ENCODE measurements around the gene MTR. TPM values are rescaled to one million over a fixed set of nuclear protein-coding genes. Genes with fewer than 3 reads are reported as not detected.

Gene MTR
- total RNA-seq, 1 donor from 2014 or later = 59.2 TPM

GRCh38 chr1:236882678-236883077 is 87.6 kb downstream of the MTR start:
- intact Hi-C loops (cut with micrococcal nuclease) = no loop called here

GRCh38 chr1:236886199-236886598 is 91.1 kb downstream of the MTR start:
- intact Hi-C loops (cut with micrococcal nuclease) = no loop called here
- Mint-ChIP-seq H3K9me3 (no peaks in the 10 kb centered on the region), H3K36me3 (ENCODE audit: low read depth) (peaks cover 58% of the 10 kb centered on the region), H3K27ac (no peak overlapping the region), H3K27me3 (ENCODE audit: low read depth) (no peaks in the 10 kb centered on the region), H3K4me3 (ENCODE audit: low read depth) (no peak overlapping the region), H3K4me1 (ENCODE audit: low read depth) (no peaks in the 10 kb centered on the region)
- no peak for DNase-seq (ENCODE audit: low spot score)

More at GRCh38 chr1:236882678-236883077, 87.6 kb downstream of the MTR start:
- H3K36me3 Mint-ChIP-seq (ENCODE audit: low read depth) = peaks cover 61% of the 10 kb centered on the region
- no peaks in the 10 kb centered on the region for H3K4me1 Mint-ChIP-seq (ENCODE audit: low read depth)
- no peak for DNase-seq (ENCODE audit: low spot score)
- no peaks in the 10 kb centered on the region for H3K27me3 Mint-ChIP-seq (ENCODE audit: low read depth)
- H3K27ac Mint-ChIP-seq = no peak overlapping the region
- no peaks in the 10 kb centered on the region for H3K9me3 Mint-ChIP-seq
- H3K4me3 Mint-ChIP-seq (ENCODE audit: low read depth) = no peak overlapping the region

DNA sequence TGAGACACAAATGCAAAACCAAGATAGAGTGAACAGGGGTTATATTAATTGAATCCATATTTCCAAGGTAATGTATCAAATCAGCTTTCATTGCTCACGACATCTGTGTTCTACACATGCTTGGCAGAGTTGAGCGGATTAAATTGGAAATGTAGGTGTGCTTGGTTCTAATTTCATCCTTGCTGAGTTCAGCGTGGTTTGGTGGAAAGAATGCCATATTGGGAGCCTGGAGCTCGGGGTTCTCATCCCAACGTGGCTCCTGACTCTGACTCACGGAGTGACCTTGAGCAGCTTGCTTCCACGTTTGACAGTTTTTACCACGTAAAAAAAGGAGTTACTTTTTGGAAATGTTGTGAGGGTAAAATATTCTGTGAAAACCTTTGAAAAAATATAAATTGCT is 92.0 kb downstream of the MTR start:
- no peak overlapping the region for H3K27ac Mint-ChIP-seq
- intact Hi-C loops (cut with micrococcal nuclease) = no loop called here
- H3K4me1 Mint-ChIP-seq (ENCODE audit: low read depth) = no peaks in the 10 kb centered on the region
- no peaks in the 10 kb centered on the region for H3K9me3 Mint-ChIP-seq
- H3K36me3 Mint-ChIP-seq (ENCODE audit: low read depth) = peaks cover 67% of the 10 kb centered on the region
- no peak for DNase-seq (ENCODE audit: low spot score)
- no peak overlapping the region for H3K4me3 Mint-ChIP-seq (ENCODE audit: low read depth)
- H3K27me3 Mint-ChIP-seq (ENCODE audit: low read depth) = no peaks in the 10 kb centered on the region

- Mint-ChIP-seq H3K4me1 (ENCODE audit: low read depth) (no peaks in the 10 kb centered on the region), H3K27me3 (ENCODE audit: low read depth) (no peaks in the 10 kb centered on the region), H3K4me3 (ENCODE audit: low read depth) (no peak overlapping the region), H3K36me3 (ENCODE audit: low read depth) (peaks cover 67% of the 10 kb centered on the region), H3K27ac (no peak overlapping the region), H3K9me3 (no peaks in the 10 kb centered on the region)
- DNase-seq (ENCODE audit: low spot score) = no peak
- intact Hi-C loops (cut with micrococcal nuclease) = no loop called here
Observed at GRCh38 chr1:236888126-236888525, 93.0 kb downstream of the MTR start.

- Mint-ChIP-seq H3K4me1 (ENCODE audit: low read depth) (no peaks in the 10 kb centered on the region), H3K36me3 (ENCODE audit: low read depth) (peaks cover 71% of the 10 kb centered on the region), H3K27me3 (ENCODE audit: low read depth) (no peaks in the 10 kb centered on the region), H3K4me3 (ENCODE audit: low read depth) (no peak overlapping the region), H3K27ac (no peak overlapping the region), H3K9me3 (no peaks in the 10 kb centered on the region)
- intact Hi-C loops (cut with micrococcal nuclease) = no loop called here
- no peak for DNase-seq (ENCODE audit: low spot score)
Observed at GRCh38 chr1:236888903-236889302, 93.8 kb downstream of the MTR start.

- Mint-ChIP-seq H3K4me3 (ENCODE audit: low read depth) (no peak overlapping the region), H3K4me1 (ENCODE audit: low read depth) (no peaks in the 10 kb centered on the region), H3K9me3 (no peaks in the 10 kb centered on the region), H3K27ac (no peak overlapping the region), H3K36me3 (ENCODE audit: low read depth) (peaks cover 70% of the 10 kb centered on the region), H3K27me3 (ENCODE audit: low read depth) (no peaks in the 10 kb centered on the region)
- DNase-seq (ENCODE audit: low spot score) = no peak
- intact Hi-C loops (cut with micrococcal nuclease) = no loop called here
Observed at GRCh38 chr1:236890152-236891056, 95.3 kb downstream of the MTR start.

- Mint-ChIP-seq H3K27ac (no peak overlapping the region), H3K36me3 (ENCODE audit: low read depth) (peaks cover 78% of the 10 kb centered on the region), H3K9me3 (no peaks in the 10 kb centered on the region), H3K27me3 (ENCODE audit: low read depth) (no peaks in the 10 kb centered on the region), H3K4me1 (ENCODE audit: low read depth) (no peaks in the 10 kb centered on the region), H3K4me3 (ENCODE audit: low read depth) (no peak overlapping the region)
- intact Hi-C loops (cut with micrococcal nuclease) = no loop called here
- DNase-seq (ENCODE audit: low spot score) = no peak
Observed at GRCh38 chr1:236893626-236894545, 98.8 kb downstream of the MTR start.

DNA sequence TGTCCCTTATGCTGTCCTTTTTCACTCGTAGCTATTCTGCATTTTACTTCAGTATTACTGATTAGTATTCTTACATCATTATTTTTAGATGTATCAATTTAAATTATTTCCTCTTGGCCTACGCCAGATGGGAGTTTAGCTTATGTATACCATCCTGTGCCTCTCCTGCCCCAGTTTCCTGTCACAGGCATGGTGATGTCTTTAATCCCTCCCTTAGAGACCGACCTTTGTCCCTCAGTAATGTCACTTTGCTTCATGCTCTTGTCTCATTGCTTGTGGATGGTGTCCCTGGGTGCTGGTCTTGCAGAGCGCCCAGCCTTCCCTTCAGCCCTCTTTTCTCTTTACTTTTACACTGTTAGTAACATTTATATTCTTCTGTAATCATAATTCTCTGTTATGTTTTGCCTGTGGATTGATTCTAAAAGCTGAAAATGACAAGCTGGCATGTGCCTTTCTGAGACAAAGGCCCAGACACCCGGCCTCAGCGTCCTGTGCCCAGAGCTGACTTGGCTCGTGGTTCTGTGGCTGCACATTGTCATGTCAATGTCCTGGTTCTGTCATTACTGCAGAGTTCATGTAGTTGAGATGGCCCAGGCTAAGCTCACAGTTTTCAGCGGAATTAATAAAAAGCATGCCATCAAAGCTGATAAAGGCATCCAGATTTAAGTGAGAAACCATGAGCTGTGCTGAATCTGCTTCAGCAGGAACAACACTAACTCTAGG is 100.7 kb downstream of the MTR start:
- intact Hi-C loops (cut with micrococcal nuclease) = no loop called here
- no peak for DNase-seq (ENCODE audit: low spot score)
- Mint-ChIP-seq H3K4me1 (ENCODE audit: low read depth) (no peaks in the 10 kb centered on the region), H3K27me3 (ENCODE audit: low read depth) (no peaks in the 10 kb centered on the region), H3K36me3 (ENCODE audit: low read depth) (peaks cover 74% of the 10 kb centered on the region), H3K4me3 (ENCODE audit: low read depth) (no peak overlapping the region), H3K9me3 (no peaks in the 10 kb centered on the region), H3K27ac (no peak overlapping the region)

- H3K36me3 Mint-ChIP-seq (ENCODE audit: low read depth) = peaks cover 72% of the 10 kb centered on the region
- intact Hi-C loops (cut with micrococcal nuclease) = no loop called here
- H3K4me3 Mint-ChIP-seq (ENCODE audit: low read depth) = no peak overlapping the region
- H3K9me3 Mint-ChIP-seq = no peaks in the 10 kb centered on the region
- DNase-seq (ENCODE audit: low spot score) = no peak
- H3K27me3 Mint-ChIP-seq (ENCODE audit: low read depth) = no peaks in the 10 kb centered on the region
- no peaks in the 10 kb centered on the region for H3K4me1 Mint-ChIP-seq (ENCODE audit: low read depth)
- no peak overlapping the region for H3K27ac Mint-ChIP-seq
Observed at GRCh38 chr1:236896716-236897115, 101.6 kb downstream of the MTR start.

- Mint-ChIP-seq H3K27ac (no peak overlapping the region), H3K36me3 (ENCODE audit: low read depth) (peaks cover 24% of the 10 kb centered on the region), H3K9me3 (peaks cover 7% of the 10 kb centered on the region), H3K4me3 (ENCODE audit: low read depth) (no peak overlapping the region), H3K27me3 (ENCODE audit: low read depth) (no peaks in the 10 kb centered on the region), H3K4me1 (ENCODE audit: low read depth) (peaks cover 5% of the 10 kb centered on the region)
- DNase-seq (ENCODE audit: low spot score) = no peak
- intact Hi-C loops (cut with micrococcal nuclease) = loop anchor here (1.0 to 10.0 kb wide), 2 partner anchors 8 to 480 kb away; no protein-coding TSS in a partner anchor
Observed at GRCh38 chr1:236904892-236905741, 110.0 kb downstream of the MTR start.

GRCh38 chr1:236907205-236907604 is 112.1 kb downstream of the MTR start:
- Mint-ChIP-seq H3K9me3 (peaks cover 7% of the 10 kb centered on the region), H3K4me3 (ENCODE audit: low read depth) (no peak overlapping the region), H3K27ac (no peak overlapping the region), H3K4me1 (ENCODE audit: low read depth) (peaks cover 5% of the 10 kb centered on the region), H3K27me3 (ENCODE audit: low read depth) (no peaks in the 10 kb centered on the region), H3K36me3 (ENCODE audit: low read depth) (peaks cover 8% of the 10 kb centered on the region)
- intact Hi-C loops (cut with micrococcal nuclease) = loop anchor here (10.0 kb wide), 1 partner anchor 478 kb away; no protein-coding TSS in a partner anchor
- DNase-seq (ENCODE audit: low spot score) = no peak

- no peak overlapping the region for H3K4me3 Mint-ChIP-seq (ENCODE audit: low read depth)
- H3K27me3 Mint-ChIP-seq (ENCODE audit: low read depth) = no peaks in the 10 kb centered on the region
- intact Hi-C loops (cut with micrococcal nuclease) = loop anchor here (10.0 kb wide), 1 partner anchor 476 kb away; no protein-coding TSS in a partner anchor
- peaks cover 4% of the 10 kb centered on the region for H3K36me3 Mint-ChIP-seq (ENCODE audit: low read depth)
- H3K4me1 Mint-ChIP-seq (ENCODE audit: low read depth) = peaks cover 10% of the 10 kb centered on the region
- DNase-seq (ENCODE audit: low spot score) = no peak
- H3K27ac Mint-ChIP-seq = no peak overlapping the region
- H3K9me3 Mint-ChIP-seq = peaks cover 7% of the 10 kb centered on the region
Observed at GRCh38 chr1:236908669-236909068, 113.6 kb downstream of the MTR start.
